NOMO-1 treated with dmso at 0.1 percent for 144 hours (cell line): ENCODE measurements around the gene SMC1A.
A peak's percentile ranks its signal among the peaks of the same experiment; 100 is the strongest.
"Not testable (repeated sequence)": the region's sequence is repeated elsewhere in the genome, so short reads cannot be mapped to it uniquely, and the experiment has no call there.

ENCODE experiments used
- DNase-seq: peaks from one replicate; lab custom pipeline; 2025; ENCODE audit not compliant: unreplicated experiment; lab: John Stamatoyannopoulos, UW

The SMC1A gene

GRCh38 chrX:53422861-53423306 is 430 bp upstream of the SMC1A start, which contains the start of gene RIBC1:
RIBC1 (plus strand) TSS chrX:53422873; CDS start chrX:53426277, 3,404 bp downstream.
- DNase-seq: no peak

GRCh38 chrX:53421772-53422085 is 725 bp downstream of the SMC1A start:
- DNase-seq: no peak

- DNase-seq: no peak
Observed at GRCh38 chrX:53421125-53421524, 1.3 kb downstream of the SMC1A start.

GRCh38 chrX:53420351-53420750 is 2.1 kb downstream of the SMC1A start:
- not testable (repeated sequence) for DNase-seq

- peak; percentile 27 for DNase-seq
Observed at GRCh38 chrX:53412446-53412845, 10.0 kb downstream of the SMC1A start.

GRCh38 chrX:53403535-53403934 is 18.9 kb downstream of the SMC1A start:
- DNase-seq: no peak

- no peak for DNase-seq
Observed at GRCh38 chrX:53398216-53398615, 24.2 kb downstream of the SMC1A start.

GRCh38 chrX:53395605-53396298 is 26.7 kb downstream of the SMC1A start:
- no peak for DNase-seq

- DNase-seq: no peak
Observed at GRCh38 chrX:53383376-53384076, 38.9 kb downstream of the SMC1A start.

- DNase-seq: no peak
Observed at GRCh38 chrX:53379747-53380146, 42.7 kb downstream of the SMC1A start.

- DNase-seq: no peak
Observed at GRCh38 chrX:53379008-53379710, 43.3 kb downstream of the SMC1A start.

GRCh38 chrX:53377464-53377863 is 45.0 kb downstream of the SMC1A start:
- DNase-seq: no peak

GRCh38 chrX:53376888-53377287 is 45.6 kb downstream of the SMC1A start:
- no peak for DNase-seq

GRCh38 chrX:53374923-53375322 is 47.5 kb downstream of the SMC1A start:
- DNase-seq: no peak

- DNase-seq: peak; percentile 50
Observed at GRCh38 chrX:53374222-53374820, 48.1 kb downstream of the SMC1A start.

- DNase-seq: no peak
Observed at GRCh38 chrX:53373307-53373706, 49.1 kb downstream of the SMC1A start.

- not testable (repeated sequence) for DNase-seq
Observed at GRCh38 chrX:53366454-53366853, 56.0 kb downstream of the SMC1A start.

- peak; percentile 16 for DNase-seq
Observed at GRCh38 chrX:53362449-53362848, 60.0 kb downstream of the SMC1A start.

GRCh38 chrX:53357799-53358530 is 64.5 kb downstream of the SMC1A start:
- DNase-seq: no peak

- no peak for DNase-seq
Observed at GRCh38 chrX:53356186-53356585, 66.3 kb downstream of the SMC1A start.

GRCh38 chrX:53354669-53355068 is 67.8 kb downstream of the SMC1A start:
- DNase-seq: no peak
